PC-9 (cell line): ENCODE measurements around the gene GIT1. TPM values are rescaled to one million over a fixed set of nuclear protein-coding genes. Genes with fewer than 3 reads are reported as not detected.

Experiments used
- BruUV-seq: library from RNA; stranded (reverse); fragments of 400-500 nt; replicated peaks from 2 replicates; lab custom pipeline; 2021; lab: Mats Ljungman, UMichigan
- CTCF ChIA-PET: fragments of 300-600 bp; sonication (Branson Sonifier 250); formaldehyde crosslinking; loops from one replicate; lab custom pipeline; 2022; ENCODE audit warnings: antibody characterized with exemption; lab: Charles Lee
- POLR2A ChIA-PET: fragments of 300-600 bp; sonication (Branson Sonifier 250); formaldehyde crosslinking; loops from one replicate; lab custom pipeline; 2022; ENCODE audit warnings: antibody characterized with exemption; ENCODE audit not compliant: unreplicated experiment; lab: Charles Lee
- DNase-seq, 2 experiments: peaks; one replicate each; pipeline versions ENCODE4 v3.0.0 to v3.0.0-alpha.2; 2015 to 2022; ENCODE audit warnings: mixed read lengths in 1 of 2
- H2AFZ ChIP-seq: fragments of 200-600 bp; sonication (generic); 2 replicates; pipeline ENCODE4 v1.8.1; 2017; ENCODE audit warnings: antibody characterized with exemption
- H3F3A ChIP-seq: fragments of 200-600 bp; sonication (generic); 2 replicates; pipeline ENCODE4 v1.8.1; 2017; ENCODE audit warnings: antibody characterized with exemption, mild to moderate bottlenecking, low read depth; ENCODE audit not compliant: insufficient read depth
- H3K27ac ChIP-seq: fragments of 200-600 bp; sonication (generic); 2 replicates; pipeline ENCODE4 v1.6.1; 2016; ENCODE audit warnings: mixed run types
- H3K27me3 ChIP-seq: fragments of 200-600 bp; sonication (generic); 2 replicates; pipeline ENCODE4 v1.6.1; 2016; ENCODE audit warnings: low read depth, mixed run types; ENCODE audit not compliant: insufficient read depth
- H3K36me3 ChIP-seq: fragments of 200-600 bp; sonication (generic); 2 replicates; pipeline ENCODE4 v1.6.1; 2016; ENCODE audit warnings: low read depth, mixed run types
- H3K4me1 ChIP-seq: fragments of 200-600 bp; sonication (generic); replicated peaks from 2 replicates; pipeline ENCODE4 v1.6.1; 2016; ENCODE audit warnings: mixed run types; ENCODE audit not compliant: insufficient read depth
- H3K4me2 ChIP-seq: fragments of 200-600 bp; sonication (generic); 2 replicates; pipeline ENCODE4 v1.6.1; 2017; ENCODE audit warnings: mixed run types
- H3K4me3 ChIP-seq: fragments of 200-600 bp; sonication (generic); 2 replicates; pipeline ENCODE4 v1.6.1; 2016; ENCODE audit warnings: mixed run types
- H3K79me2 ChIP-seq: fragments of 200-600 bp; sonication (generic); 2 replicates; pipeline ENCODE4 v1.6.1; 2017; ENCODE audit warnings: low read depth, mixed run types
- H3K9me2 ChIP-seq: fragments of 200-600 bp; sonication (generic); 2 replicates; pipeline ENCODE4 v1.8.1; 2017; ENCODE audit warnings: mild to moderate bottlenecking; ENCODE audit not compliant: insufficient read depth
- H3K9me3 ChIP-seq: fragments of 200-600 bp; sonication (generic); 2 replicates; pipeline ENCODE4 v1.8.1; 2016; ENCODE audit warnings: low read depth; ENCODE audit not compliant: insufficient read depth
- H4K20me1 ChIP-seq: fragments of 200-600 bp; sonication (generic); 2 replicates; pipeline ENCODE4 v1.8.1; 2017; ENCODE audit not compliant: insufficient read depth
- CTCF ChIP-seq: fragments of 200-600 bp; sonication (generic); conservative IDR thresholded peaks from 2 replicates; pipeline ENCODE4 v1.6.1; 2017; ENCODE audit warnings: mixed run types, antibody characterized with exemption, mild to moderate bottlenecking, moderate library complexity
- EZH2 ChIP-seq: fragments of 200-600 bp; sonication (generic); IDR thresholded peaks from 2 replicates; pipeline ENCODE4 v1.8.0; 2017; ENCODE audit warnings: antibody characterized with exemption, low read depth
- intact Hi-C: fragments of 100-400 bp; cut with micrococcal nuclease; formaldehyde crosslinking; loops from one replicate; pipeline ENCODE4 v1.10.0; 2022; ENCODE audit not compliant: unreplicated experiment
- total RNA-seq: library from RNA; stranded (reverse); gene quantifications from 2 replicates; pipeline ENCODE4 v1.2.3, GENCODE V29; 2021

GIT1 gene
- total RNA-seq, 1 experiment from 2014 or later = 84.8 TPM

GRCh38 chr17:29524692-29525091 is 64.8 kb downstream of the GIT1 start:
- no peaks in the 10 kb centered on the region for H3K9me2 ChIP-seq
- CTCF ChIA-PET = no interaction called here
- no peak for DNase-seq
- TF ChIP-seq CTCF (no peak), EZH2 (no peak)
- no peak overlapping the region for H3K27ac ChIP-seq
- H3F3A ChIP-seq = peaks cover 5% of the 10 kb centered on the region
- POLR2A ChIA-PET = interaction anchor here (0.6 kb wide), 1 partner anchor 262 kb away, joined by 3 read pairs; no protein-coding TSS in a partner anchor
- intact Hi-C loops = no loop called here
- H3K79me2 ChIP-seq = no peaks in the 10 kb centered on the region
- peaks cover 5% of the 10 kb centered on the region; the same call in 1 of the 2 replicates for H4K20me1 ChIP-seq
- no peaks in the 10 kb centered on the region for H3K9me3 ChIP-seq
- H3K4me2 ChIP-seq = no peak overlapping the region
- BruUV-seq = no TSS peak
- no peaks in the 10 kb centered on the region for H3K4me1 ChIP-seq
- no peak overlapping the region for H2AFZ ChIP-seq
- H3K4me3 ChIP-seq = no peak overlapping the region
- H3K27me3 ChIP-seq = no peaks in the 10 kb centered on the region
- H3K36me3 ChIP-seq = peaks cover 11% of the 10 kb centered on the region

Other genes starting within 250 kb of the GIT1 start
- 39.0 and 51.1 TPM in 2 replicates for gene TAOK1, start 199.3 kb downstream of the GIT1 start, total RNA-seq
- 12.9 and 14.8 TPM in 2 replicates for gene ABHD15, start 22.6 kb downstream of the GIT1 start, total RNA-seq
- 46.9 and 68.8 TPM in 2 replicates for gene TP53I13, start 20.9 kb downstream of the GIT1 start, total RNA-seq
- gene ANKRD13B, start 3.5 kb upstream of the GIT1 start, total RNA-seq = 28.4 and 43.2 TPM in 2 replicates
- gene CORO6, start 33.3 kb upstream of the GIT1 start, total RNA-seq = 35.0 and 52.1 TPM in 2 replicates